ENCODE measurements around the gene ADAMTS16. TPM values are rescaled to one million over a fixed set of nuclear protein-coding genes. Genes with fewer than 3 reads are reported as not detected.
"Not testable (repeated sequence)": the region's sequence is repeated elsewhere in the genome, so short reads cannot be mapped to it uniquely, and the experiment has no call there.

Gene ADAMTS16
- total RNA-seq, 2 donors from 2014 or later: not detected

GRCh38 chr5:5134107-5134506 lies 6.0 kb upstream of the ADAMTS16 start:
- ATAC-seq (replicated peaks in 1 of 2) (no peak), DNase-seq (no peak)
- no peak overlapping the region for H3K4me3 Mint-ChIP-seq
- H3K36me3 Mint-ChIP-seq (ENCODE audit: insufficient read depth in 2 of 2): no peaks in the 10 kb centered on the region
- no peaks in the 10 kb centered on the region for H3K9me3 Mint-ChIP-seq
- peaks cover 5% of the 10 kb centered on the region for H3K27me3 Mint-ChIP-seq (ENCODE audit: low read depth)
- H3K4me1 Mint-ChIP-seq (ENCODE audit: low read depth): no peaks in the 10 kb centered on the region
- H3K27ac Mint-ChIP-seq: no peak overlapping the region

- no peaks in the 10 kb centered on the region for H3K9me3 Mint-ChIP-seq
- ATAC-seq (replicated peaks in 1 of 2) (no peak), DNase-seq (no peak)
- no peak overlapping the region for H3K27ac Mint-ChIP-seq
- H3K4me1 Mint-ChIP-seq (ENCODE audit: low read depth): peaks cover 4% of the 10 kb centered on the region
- H3K4me3 Mint-ChIP-seq: no peak overlapping the region
- H3K36me3 Mint-ChIP-seq (ENCODE audit: insufficient read depth in 2 of 2): no peaks in the 10 kb centered on the region
- peaks cover 13% of the 10 kb centered on the region for H3K27me3 Mint-ChIP-seq (ENCODE audit: low read depth)
Observed at GRCh38 chr5:5135957-5136676, 4.0 kb upstream of the ADAMTS16 start.

GRCh38 chr5:5137851-5138250 lies 2.3 kb upstream of the ADAMTS16 start:
- peaks cover 25% of the 10 kb centered on the region for H3K27me3 Mint-ChIP-seq (ENCODE audit: low read depth)
- not testable (repeated sequence) for ATAC-seq (replicated peaks in 1 of 2); H3K4me1 Mint-ChIP-seq (ENCODE audit: low read depth)

GRCh38 chr5:5139336-5139776 lies 774 bp upstream of the ADAMTS16 start:
- Mint-ChIP-seq H3K36me3 (ENCODE audit: insufficient read depth in 2 of 2) (no peaks in the 10 kb centered on the region), H3K9me3 (no peaks in the 10 kb centered on the region), H3K27ac (no peak overlapping the region), H3K4me1 (ENCODE audit: low read depth) (peaks cover 8% of the 10 kb centered on the region), H3K27me3 (ENCODE audit: low read depth) (peaks cover 28% of the 10 kb centered on the region), H3K4me3 (no peak overlapping the region)
- no peak for ATAC-seq (replicated peaks in 1 of 2)
- DNase-seq: no peak

More at GRCh38 chr5:5137851-5138250, 2.3 kb upstream of the ADAMTS16 start:
- not testable (repeated sequence) for H3K9me3 Mint-ChIP-seq; H3K27ac Mint-ChIP-seq; DNase-seq; H3K36me3 Mint-ChIP-seq (ENCODE audit: insufficient read depth in 2 of 2); H3K4me3 Mint-ChIP-seq

- no peak overlapping the region for H3K27ac Mint-ChIP-seq
- no peaks in the 10 kb centered on the region for H3K36me3 Mint-ChIP-seq (ENCODE audit: insufficient read depth in 2 of 2)
- H3K27me3 Mint-ChIP-seq (ENCODE audit: low read depth): peaks cover 28% of the 10 kb centered on the region
- ATAC-seq (replicated peaks in 1 of 2) (no peak), DNase-seq (no peak)
- H3K4me1 Mint-ChIP-seq (ENCODE audit: low read depth): peaks cover 8% of the 10 kb centered on the region
- H3K9me3 Mint-ChIP-seq: no peaks in the 10 kb centered on the region
- peak overlapping the region; percentile 53 to 66 for H3K4me3 Mint-ChIP-seq
Observed at GRCh38 chr5:5140479-5141338, 579 bp downstream of the ADAMTS16 start.

GRCh38 chr5:5141339-5141599 lies 1.1 kb downstream of the ADAMTS16 start:
- H3K27ac Mint-ChIP-seq: no peak overlapping the region

GRCh38 chr5:5141625-5142525 lies 1.7 kb downstream of the ADAMTS16 start:
- DNase-seq: peak; percentile 48 to 49
- Mint-ChIP-seq H3K27me3 (ENCODE audit: low read depth) (peaks cover 28% of the 10 kb centered on the region), H3K27ac (no peak overlapping the region), H3K36me3 (ENCODE audit: insufficient read depth in 2 of 2) (no peaks in the 10 kb centered on the region), H3K4me3 (no peak overlapping the region), H3K9me3 (no peaks in the 10 kb centered on the region), H3K4me1 (ENCODE audit: low read depth) (peaks cover 8% of the 10 kb centered on the region)
- ATAC-seq (replicated peaks in 1 of 2): peak in 1 of 2 donors; percentile 35

More at GRCh38 chr5:5141339-5141599, 1.1 kb downstream of the ADAMTS16 start:
- Mint-ChIP-seq H3K4me3 (peak overlapping the region; percentile 2 to 66), H3K9me3 (no peaks in the 10 kb centered on the region), H3K36me3 (ENCODE audit: insufficient read depth in 2 of 2) (no peaks in the 10 kb centered on the region), H3K27me3 (ENCODE audit: low read depth) (peaks cover 28% of the 10 kb centered on the region), H3K4me1 (ENCODE audit: low read depth) (peaks cover 8% of the 10 kb centered on the region)
- DNase-seq (no peak), ATAC-seq (replicated peaks in 1 of 2) (no peak)

- no peaks in the 10 kb centered on the region for H3K36me3 Mint-ChIP-seq (ENCODE audit: insufficient read depth in 2 of 2)
- H3K9me3 Mint-ChIP-seq: no peaks in the 10 kb centered on the region
- peaks cover 20% of the 10 kb centered on the region for H3K27me3 Mint-ChIP-seq (ENCODE audit: low read depth)
- H3K27ac Mint-ChIP-seq: no peak overlapping the region
- peaks cover 8% of the 10 kb centered on the region for H3K4me1 Mint-ChIP-seq (ENCODE audit: low read depth)
- ATAC-seq (replicated peaks in 1 of 2) (no peak), DNase-seq (no peak)
- no peak overlapping the region for H3K4me3 Mint-ChIP-seq
Observed at GRCh38 chr5:5144441-5144840, 4.3 kb downstream of the ADAMTS16 start.

GRCh38 chr5:5145651-5146529 lies 5.8 kb downstream of the ADAMTS16 start:
- Mint-ChIP-seq H3K4me1 (ENCODE audit: low read depth) (peaks cover 5% of the 10 kb centered on the region), H3K4me3 (no peak overlapping the region), H3K36me3 (ENCODE audit: insufficient read depth in 2 of 2) (no peaks in the 10 kb centered on the region), H3K27me3 (ENCODE audit: low read depth) (peaks cover 17% of the 10 kb centered on the region), H3K27ac (no peak overlapping the region), H3K9me3 (no peaks in the 10 kb centered on the region)
- ATAC-seq (replicated peaks in 1 of 2) (no peak), DNase-seq (no peak)

- no peak for ATAC-seq (replicated peaks in 1 of 2)
- no peaks in the 10 kb centered on the region for H3K4me1 Mint-ChIP-seq (ENCODE audit: low read depth)
- no peaks in the 10 kb centered on the region for H3K9me3 Mint-ChIP-seq
- H3K4me3 Mint-ChIP-seq: no peak overlapping the region
- no peaks in the 10 kb centered on the region for H3K36me3 Mint-ChIP-seq (ENCODE audit: insufficient read depth in 2 of 2)
- H3K27ac Mint-ChIP-seq: no peak overlapping the region
- no peak for DNase-seq
- H3K27me3 Mint-ChIP-seq (ENCODE audit: low read depth): peaks cover 10% of the 10 kb centered on the region
Observed at GRCh38 chr5:5146530-5147160, 6.5 kb downstream of the ADAMTS16 start.

- H3K4me3 Mint-ChIP-seq: no peak overlapping the region
- H3K4me1 Mint-ChIP-seq (ENCODE audit: low read depth): no peaks in the 10 kb centered on the region
- ATAC-seq (replicated peaks in 1 of 2) (no peak), DNase-seq (no peak)
- no peaks in the 10 kb centered on the region for H3K27me3 Mint-ChIP-seq (ENCODE audit: low read depth)
- H3K36me3 Mint-ChIP-seq (ENCODE audit: insufficient read depth in 2 of 2): peaks cover 0 to 1% of the 10 kb centered on the region in 2 donors
- H3K27ac Mint-ChIP-seq: no peak overlapping the region
- peaks cover 0 to 2% of the 10 kb centered on the region in 2 donors for H3K9me3 Mint-ChIP-seq
Observed at GRCh38 chr5:5149154-5149553, 9.0 kb downstream of the ADAMTS16 start.

GRCh38 chr5:5150667-5151066 lies 10.5 kb downstream of the ADAMTS16 start:
- DNase-seq (no peak), ATAC-seq (replicated peaks in 1 of 2) (no peak)
- Mint-ChIP-seq H3K27ac (no peak overlapping the region), H3K4me1 (ENCODE audit: low read depth) (no peaks in the 10 kb centered on the region), H3K36me3 (ENCODE audit: insufficient read depth in 2 of 2) (peaks cover 2 to 4% of the 10 kb centered on the region in 2 donors), H3K9me3 (peaks cover 2 to 3% of the 10 kb centered on the region in 2 donors), H3K27me3 (ENCODE audit: low read depth) (no peaks in the 10 kb centered on the region), H3K4me3 (no peak overlapping the region)

Data from activated T-cell treated with anti-CD3 and anti-CD28 coated beads, Interleukin-2, amount 50 U/mL, for 72 hours (primary cell).